Lung (tissue), 12 donors: ENCODE results near the gene OPRM1. TPM values are rescaled to one million over a fixed set of nuclear protein-coding genes. Genes with fewer than 3 reads are reported as not detected.

Experiments used
- ATAC-seq: fragments of 200-7000 bp; cut with Tn5 transposase; one replicate; pipeline ENCODE4 v1.9.1; 2020; ENCODE audit warnings: moderate number of reproducible peaks; ENCODE audit not compliant: insufficient read depth, low FRiP score
- DNase-seq, 3 donors: peaks; one replicate each; pipeline ENCODE4 v3.0.0-alpha.2; 2013 to 2017
- H3K27ac ChIP-seq, 2 donors: one replicate each; pipeline ENCODE4 v1.5.1; 2013; ENCODE audit warnings: mild to moderate bottlenecking in 2 of 2, moderate library complexity in 2 of 2, control low read depth in 1 of 2, inconsistent platforms in 1 of 2, low read depth in 1 of 2, low read length in 1 of 2
- H3K27me3 ChIP-seq, 3 donors: one replicate each; pipeline ENCODE4 v1.5.1; 2013; ENCODE audit warnings: low read length in 2 of 3; ENCODE audit not compliant: control insufficient read depth in 3 of 3, insufficient read depth in 3 of 3
- H3K36me3 ChIP-seq, 4 donors: one replicate each; pipeline ENCODE4 v1.5.1; 2013; ENCODE audit warnings: low read length in 4 of 4, mild to moderate bottlenecking in 1 of 4, moderate library complexity in 1 of 4; ENCODE audit not compliant: control insufficient read depth in 4 of 4, insufficient read depth in 4 of 4
- H3K4me1 ChIP-seq, 5 donors: one replicate each; pipeline ENCODE4 v1.5.1; 2013; ENCODE audit warnings: low read length in 5 of 5, mild to moderate bottlenecking in 2 of 5, moderate library complexity in 1 of 5; ENCODE audit not compliant: control insufficient read depth in 5 of 5, insufficient read depth in 5 of 5
- H3K4me3 ChIP-seq: one replicate; pipeline ENCODE4 v1.5.1; 2013; ENCODE audit warnings: mild to moderate bottlenecking, control low read depth, moderate library complexity
- H3K9ac ChIP-seq, 2 donors: one replicate each; pipeline ENCODE4 v1.5.1; 2013; ENCODE audit warnings: low read length in 2 of 2, control low read depth in 1 of 2; ENCODE audit not compliant: insufficient read depth in 1 of 2
- H3K9me3 ChIP-seq, 4 donors: one replicate each; pipeline ENCODE4 v1.5.1; 2013; ENCODE audit warnings: low read length in 3 of 4, mild to moderate bottlenecking in 1 of 4, moderate library complexity in 1 of 4; ENCODE audit not compliant: control insufficient read depth in 4 of 4, insufficient read depth in 3 of 4
- WGBS, 2 donors: extraction: QIAGEN DNeasy Blood & Tissue Kit; methylation state at CpG; one replicate each; pipeline ENCODE4 v1.1.7; 2013; 5-methylcytosine and 5-hydroxymethylcytosine counted together
- polyA plus RNA-seq, 2 donors: library from polyadenylated mRNA; stranded (reverse); fragments of 200-250 nt; gene quantifications; one replicate each; pipeline ENCODE4 v1.2.1, GENCODE V29; 2013
- total RNA-seq, 2 donors: library from RNA; depleted of rRNA in 1 of 2; stranded (reverse); fragments of >200 nt in 1 of 2; gene quantifications; one replicate each; pipeline ENCODE4 v1.2.1, GENCODE V29; 2014 to 2021
- TF ChIP-seq, protein P1 (sequence below): IDR thresholded peaks from 2 replicates; pipeline ENCODE4 v1.5.1; 2012; ENCODE audit warnings: mild to moderate bottlenecking; ENCODE audit errors: control extremely low read depth, extremely low read depth
- donor health status: control.
- donor health status: control.
- donor health status: Bipolar disorder and iron deficiency.
- donor health status: healthy.
- donor health status: DM: yes; HTN: yes; CAD: no.

Gene OPRM1
- total and polyA plus RNA-seq, 4 donors = not detected

GRCh38 chr6:154226461-154226860 lies 187.4 kb downstream of the OPRM1 start:
- TF ChIP-seq, protein P1, sequence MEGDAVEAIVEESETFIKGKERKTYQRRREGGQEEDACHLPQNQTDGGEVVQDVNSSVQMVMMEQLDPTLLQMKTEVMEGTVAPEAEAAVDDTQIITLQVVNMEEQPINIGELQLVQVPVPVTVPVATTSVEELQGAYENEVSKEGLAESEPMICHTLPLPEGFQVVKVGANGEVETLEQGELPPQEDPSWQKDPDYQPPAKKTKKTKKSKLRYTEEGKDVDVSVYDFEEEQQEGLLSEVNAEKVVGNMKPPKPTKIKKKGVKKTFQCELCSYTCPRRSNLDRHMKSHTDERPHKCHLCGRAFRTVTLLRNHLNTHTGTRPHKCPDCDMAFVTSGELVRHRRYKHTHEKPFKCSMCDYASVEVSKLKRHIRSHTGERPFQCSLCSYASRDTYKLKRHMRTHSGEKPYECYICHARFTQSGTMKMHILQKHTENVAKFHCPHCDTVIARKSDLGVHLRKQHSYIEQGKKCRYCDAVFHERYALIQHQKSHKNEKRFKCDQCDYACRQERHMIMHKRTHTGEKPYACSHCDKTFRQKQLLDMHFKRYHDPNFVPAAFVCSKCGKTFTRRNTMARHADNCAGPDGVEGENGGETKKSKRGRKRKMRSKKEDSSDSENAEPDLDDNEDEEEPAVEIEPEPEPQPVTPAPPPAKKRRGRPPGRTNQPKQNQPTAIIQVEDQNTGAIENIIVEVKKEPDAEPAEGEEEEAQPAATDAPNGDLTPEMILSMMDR = no peak
- no peaks in the 10 kb centered on the region for H3K9me3 ChIP-seq
- no peak for ATAC-seq
- no peaks in the 10 kb centered on the region for H3K4me1 ChIP-seq
- H3K9ac ChIP-seq = no peak overlapping the region
- no peaks in the 10 kb centered on the region for H3K36me3 ChIP-seq
- H3K27ac ChIP-seq = no peak overlapping the region
- H3K27me3 ChIP-seq = no peaks in the 10 kb centered on the region
- no peak overlapping the region for H3K4me3 ChIP-seq
- no peak for DNase-seq
- 95 to 96% methylated on average over 3 of the region's 3 CpGs for WGBS, 2 donors

DNA sequence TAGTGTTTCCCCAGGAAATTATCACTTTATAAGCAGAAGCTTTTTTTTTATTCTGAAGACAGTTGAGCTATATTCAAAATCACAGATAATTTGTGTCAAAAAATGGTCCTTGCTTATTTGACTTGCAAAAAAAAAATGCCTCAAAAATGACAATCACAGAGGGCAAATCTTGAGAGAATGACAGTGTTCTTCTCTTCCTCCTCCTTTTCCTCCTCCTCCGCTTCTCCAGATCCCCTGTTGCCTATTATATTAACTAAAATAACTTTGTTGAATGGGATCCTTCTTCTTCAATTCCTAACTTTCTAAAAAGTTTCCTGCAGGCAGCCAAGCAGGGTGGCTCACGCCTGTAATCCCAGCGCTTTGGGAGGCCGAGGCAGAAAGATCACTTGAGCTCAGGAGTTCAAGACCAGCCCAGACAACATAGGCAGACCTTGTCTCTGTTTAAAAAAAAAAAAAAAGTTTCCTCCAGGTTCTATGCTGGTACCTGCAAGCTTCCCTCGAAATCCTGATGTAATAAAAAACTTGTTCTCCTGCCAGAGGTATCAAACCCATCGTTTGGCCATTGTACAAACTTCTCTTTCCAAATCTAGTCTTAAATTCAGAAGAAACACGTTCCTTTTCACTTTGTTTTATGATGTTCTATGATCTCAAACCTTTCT lies 189.0 kb downstream of the OPRM1 start:
- no peak overlapping the region for H3K4me3 ChIP-seq
- H3K9ac ChIP-seq = no peak overlapping the region
- 90% methylated on average over 7 of the region's 7 CpGs for WGBS, 2 donors
- ATAC-seq (no peak), DNase-seq (no peak)
- no peaks in the 10 kb centered on the region for H3K27me3 ChIP-seq
- no peaks in the 10 kb centered on the region for H3K4me1 ChIP-seq
- no peak overlapping the region for H3K27ac ChIP-seq
- no peaks in the 10 kb centered on the region for H3K36me3 ChIP-seq
- TF ChIP-seq, protein P1 = no peak
- H3K9me3 ChIP-seq = no peaks in the 10 kb centered on the region

DNA sequence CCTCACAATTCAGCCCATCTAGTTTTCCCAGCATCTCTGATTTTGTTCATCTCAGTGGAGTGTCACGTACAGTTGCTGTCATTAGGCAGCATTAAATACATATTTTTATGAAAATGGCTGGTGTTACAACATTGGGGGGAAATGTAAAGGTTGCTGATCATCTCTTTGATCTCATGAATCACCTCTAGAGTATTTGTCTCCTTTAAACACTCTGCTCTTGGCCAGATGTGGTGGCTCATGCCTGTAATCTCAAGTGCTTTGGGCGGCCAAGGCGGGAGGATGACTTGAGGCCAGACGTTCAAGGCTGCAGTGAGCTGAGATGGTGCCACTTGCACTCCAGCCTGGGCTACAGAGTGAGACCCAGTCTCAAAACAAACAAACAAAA lies 189.5 kb downstream of the OPRM1 start:
- H3K4me1 ChIP-seq = no peaks in the 10 kb centered on the region
- no peaks in the 10 kb centered on the region for H3K36me3 ChIP-seq
- TF ChIP-seq, protein P1 = no peak
- no peaks in the 10 kb centered on the region for H3K27me3 ChIP-seq
- 89 to 97% methylated on average over 4 of the region's 4 CpGs for WGBS, 2 donors
- DNase-seq = no peak
- no peak overlapping the region for H3K4me3 ChIP-seq
- H3K9me3 ChIP-seq = no peaks in the 10 kb centered on the region
- no peak overlapping the region for H3K9ac ChIP-seq
- ATAC-seq = no peak
- H3K27ac ChIP-seq = no peak overlapping the region

DNA sequence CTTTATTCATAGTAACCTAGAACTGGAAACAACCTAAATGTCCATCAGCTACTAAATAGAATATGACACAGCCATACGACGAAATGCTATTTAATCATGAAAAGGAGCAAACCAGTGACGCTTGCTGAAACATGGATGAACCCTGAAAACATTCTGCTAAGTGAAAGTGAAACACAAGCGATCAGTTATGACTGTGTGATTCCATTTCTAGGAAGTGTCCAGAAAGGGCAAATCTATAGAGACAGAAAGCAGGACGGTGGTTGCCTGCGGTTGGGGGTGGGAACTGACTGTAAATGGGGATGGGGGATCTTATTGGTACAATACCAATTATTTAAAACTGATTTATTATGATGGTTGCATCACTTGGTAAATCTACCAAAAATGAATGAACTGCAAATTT lies 190.7 kb downstream of the OPRM1 start:
- TF ChIP-seq, protein P1 = no peak
- Histone ChIP-seq H3K9ac (no peak overlapping the region), H3K4me3 (no peak overlapping the region), H3K27ac (no peak overlapping the region), H3K9me3 (no peaks in the 10 kb centered on the region), H3K27me3 (no peaks in the 10 kb centered on the region), H3K36me3 (no peaks in the 10 kb centered on the region), H3K4me1 (no peaks in the 10 kb centered on the region)
- ATAC-seq = no peak
- WGBS, 2 donors = 71 to 78% methylated on average over 6 of the region's 6 CpGs
- no peak for DNase-seq
